Inferior parietal cortex (tissue), 1 donor: ENCODE results near the gene SLC6A19.

Source experiments
- DNase-seq: peaks from one replicate; pipeline ENCODE4 v3.0.0-alpha.2; 2016; ENCODE audit errors: extremely low spot score

SLC6A19 gene

DNA sequence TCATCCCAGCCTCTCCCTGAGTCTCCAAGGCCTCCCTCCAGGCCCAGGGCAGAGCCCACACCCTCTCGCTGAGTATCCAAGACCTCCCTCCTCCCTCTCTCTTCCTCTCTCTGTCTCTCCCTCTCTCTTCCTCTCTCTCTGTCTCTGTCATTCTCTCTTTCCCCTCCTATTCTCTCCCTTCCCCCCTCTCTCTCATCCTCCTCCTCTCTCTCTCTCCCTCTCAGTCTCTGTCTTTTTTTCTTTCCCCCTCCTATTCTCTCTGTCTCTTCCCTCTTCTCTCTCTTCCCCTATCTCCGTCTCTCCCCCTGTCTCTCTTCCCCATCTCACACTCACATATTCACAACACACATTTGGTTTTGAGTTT is 8.1 kb downstream of the SLC6A19 start:
- DNase-seq, result no peak

DNA sequence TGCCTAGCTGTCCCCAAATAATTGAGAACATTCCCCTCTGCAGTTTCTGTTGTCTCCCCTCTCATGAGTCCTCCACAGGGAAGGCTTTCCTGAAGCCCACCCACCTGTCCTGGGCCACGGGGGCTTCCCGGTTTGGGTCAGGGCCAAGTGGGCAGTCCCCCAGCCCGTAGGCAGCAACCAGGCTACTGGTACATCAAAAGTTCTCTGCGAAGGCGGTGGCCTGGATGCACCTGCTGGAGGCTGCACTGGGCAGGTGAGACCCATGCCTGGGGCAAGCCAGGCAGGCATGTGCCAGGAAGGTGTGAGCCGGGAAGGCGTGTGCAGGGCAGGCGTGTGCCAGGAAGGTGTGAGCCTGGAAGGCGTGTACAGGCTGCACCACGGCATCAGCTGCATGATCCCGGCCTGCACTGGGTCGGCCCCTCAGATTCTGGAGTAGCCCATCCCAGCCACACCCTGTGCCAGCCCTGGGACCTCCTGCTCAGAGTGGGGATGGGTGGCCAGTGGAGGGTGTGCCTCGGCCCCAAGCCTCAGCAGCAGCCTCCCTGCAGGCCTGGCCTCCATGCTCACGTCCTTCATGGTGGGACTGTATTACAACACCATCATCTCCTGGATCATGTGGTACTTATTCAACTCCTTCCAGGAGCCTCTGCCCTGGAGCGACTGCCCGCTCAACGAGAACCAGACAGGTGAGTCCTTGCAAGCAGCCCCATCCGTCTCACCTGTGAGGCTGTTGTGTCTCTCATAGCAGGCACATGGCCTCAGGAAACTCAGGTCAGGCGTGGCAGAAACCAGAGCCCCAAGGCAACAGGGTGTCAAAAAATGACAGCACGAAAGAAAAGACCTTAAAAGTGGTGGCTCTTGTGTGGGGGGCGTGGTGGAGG is 8.7 kb downstream of the SLC6A19 start:
- no peak for DNase-seq

GRCh38 chr5:1210832-1211251 is 9.4 kb downstream of the SLC6A19 start:
- no peak for DNase-seq

DNA sequence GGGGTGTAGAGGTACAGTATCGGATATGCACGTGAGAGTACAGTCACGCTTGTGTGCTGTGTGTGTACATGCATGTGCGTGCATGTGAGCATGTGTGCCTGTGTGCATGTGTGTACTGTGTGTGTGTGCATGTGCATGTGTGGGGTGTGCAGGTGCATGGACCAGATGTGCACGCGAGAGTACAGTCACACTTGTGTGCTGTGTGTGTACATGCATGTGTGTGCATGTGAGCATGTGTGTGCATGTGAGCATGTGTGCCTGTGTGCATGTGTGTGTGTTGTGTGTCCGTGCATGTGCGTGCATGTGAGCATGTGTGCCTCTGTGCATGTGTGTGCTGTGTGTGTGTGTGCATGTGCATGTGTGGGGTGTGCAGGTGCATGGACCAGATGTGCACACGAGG is 10.3 kb downstream of the SLC6A19 start:
- no peak for DNase-seq

- DNase-seq, result no peak
These were observed 10.9 kb downstream of the SLC6A19 start for GRCh38 chr5:1212271-1212670.

- no peak for DNase-seq
These were observed 11.5 kb downstream of the SLC6A19 start for GRCh38 chr5:1212881-1213280.

DNA sequence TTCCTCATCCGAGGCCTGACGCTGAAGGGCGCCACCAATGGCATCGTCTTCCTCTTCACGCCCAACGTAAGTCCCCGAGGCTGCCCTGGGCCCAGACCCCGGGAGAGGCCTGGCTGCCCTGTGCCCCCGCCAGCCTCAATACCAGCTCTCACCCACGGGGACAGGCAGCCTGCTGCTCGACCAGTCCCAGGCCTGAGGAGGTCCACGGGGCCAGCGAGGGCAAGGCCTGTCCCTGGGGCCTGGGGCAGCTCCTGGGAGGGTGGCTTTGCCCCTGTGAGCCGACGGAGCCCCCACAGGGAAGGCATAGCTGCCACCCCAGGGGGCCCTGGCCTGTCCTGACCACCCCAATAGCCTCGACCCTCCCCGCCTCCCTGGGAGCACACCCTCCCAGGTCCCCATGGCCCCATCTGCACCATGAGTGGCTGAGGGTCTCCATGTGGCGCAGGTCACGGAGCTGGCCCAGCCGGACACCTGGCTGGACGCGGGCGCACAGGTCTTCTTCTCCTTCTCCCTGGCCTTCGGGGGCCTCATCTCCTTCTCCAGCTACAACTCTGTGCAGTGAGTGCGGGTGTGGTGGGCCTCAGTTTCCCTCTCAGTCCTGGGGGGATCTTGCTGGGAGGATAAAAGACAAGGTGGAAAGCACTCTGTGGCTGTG is 12.2 kb downstream of the SLC6A19 start:
- no peak for DNase-seq

GRCh38 chr5:1214163-1214935 is 13.0 kb downstream of the SLC6A19 start:
- no peak for DNase-seq

GRCh38 chr5:1214936-1215220 is 13.5 kb downstream of the SLC6A19 start:
- no peak for DNase-seq

DNA sequence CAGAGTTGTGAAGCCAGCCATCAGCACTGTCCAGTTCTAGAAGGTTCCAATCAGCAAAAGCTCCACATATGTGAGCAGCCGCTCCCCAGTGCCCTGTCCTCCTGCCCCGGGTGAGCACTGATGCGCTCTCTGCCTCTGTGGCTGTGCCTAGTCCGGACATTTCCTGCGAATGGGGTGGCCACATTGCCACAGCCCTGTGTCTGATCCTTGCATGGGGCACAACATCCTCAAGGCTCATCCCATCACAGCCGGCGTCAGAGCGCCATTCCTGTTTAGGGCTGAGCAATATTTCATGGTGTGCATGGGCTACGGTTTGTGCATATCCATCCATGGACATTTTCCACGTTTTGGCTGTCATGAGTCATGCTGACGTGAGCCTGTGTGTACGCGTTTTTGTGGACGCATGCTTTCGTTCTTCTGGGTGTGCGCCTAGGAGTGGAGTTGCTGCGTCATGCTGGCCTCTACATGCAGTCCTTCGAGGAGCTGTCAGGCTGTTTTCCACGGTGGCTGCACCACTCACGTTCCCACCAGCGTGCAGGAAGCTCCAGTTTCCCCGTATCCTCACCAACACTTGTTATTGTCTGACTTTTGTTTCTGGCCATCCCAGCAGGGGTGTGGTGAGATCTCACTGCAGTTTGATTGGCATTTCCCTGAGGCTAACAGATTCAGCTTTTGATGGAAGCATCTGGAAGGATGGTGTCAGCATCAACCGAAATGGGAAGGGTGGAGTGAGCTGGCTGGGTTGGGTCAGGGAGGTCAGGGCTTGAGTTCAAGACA is 14.1 kb downstream of the SLC6A19 start:
- DNase-seq, result no peak

GRCh38 chr5:1216211-1216917 is 15.0 kb downstream of the SLC6A19 start:
- DNase-seq, result no peak

DNA sequence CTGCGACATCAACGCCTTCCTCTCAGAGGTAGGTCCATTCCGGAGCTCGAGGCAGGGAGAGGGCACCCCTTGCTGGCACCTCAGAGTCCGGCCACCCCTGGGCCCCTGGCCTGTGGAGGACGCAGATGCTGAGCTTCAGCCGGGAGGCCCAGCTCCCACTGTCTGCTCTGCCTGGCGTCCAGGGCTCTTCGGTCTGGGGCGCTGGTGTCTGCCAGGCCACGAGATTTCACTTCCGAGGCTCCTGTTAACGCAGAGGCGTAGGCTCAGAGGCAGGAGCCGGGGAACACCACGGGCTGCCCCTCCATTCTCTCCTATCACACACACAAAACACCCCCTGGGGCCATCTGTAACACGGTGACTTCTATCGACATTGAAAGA is 15.5 kb downstream of the SLC6A19 start:
- DNase-seq, result no peak

- DNase-seq, result no peak
These were observed 16.3 kb downstream of the SLC6A19 start for GRCh38 chr5:1217596-1218206.

DNA sequence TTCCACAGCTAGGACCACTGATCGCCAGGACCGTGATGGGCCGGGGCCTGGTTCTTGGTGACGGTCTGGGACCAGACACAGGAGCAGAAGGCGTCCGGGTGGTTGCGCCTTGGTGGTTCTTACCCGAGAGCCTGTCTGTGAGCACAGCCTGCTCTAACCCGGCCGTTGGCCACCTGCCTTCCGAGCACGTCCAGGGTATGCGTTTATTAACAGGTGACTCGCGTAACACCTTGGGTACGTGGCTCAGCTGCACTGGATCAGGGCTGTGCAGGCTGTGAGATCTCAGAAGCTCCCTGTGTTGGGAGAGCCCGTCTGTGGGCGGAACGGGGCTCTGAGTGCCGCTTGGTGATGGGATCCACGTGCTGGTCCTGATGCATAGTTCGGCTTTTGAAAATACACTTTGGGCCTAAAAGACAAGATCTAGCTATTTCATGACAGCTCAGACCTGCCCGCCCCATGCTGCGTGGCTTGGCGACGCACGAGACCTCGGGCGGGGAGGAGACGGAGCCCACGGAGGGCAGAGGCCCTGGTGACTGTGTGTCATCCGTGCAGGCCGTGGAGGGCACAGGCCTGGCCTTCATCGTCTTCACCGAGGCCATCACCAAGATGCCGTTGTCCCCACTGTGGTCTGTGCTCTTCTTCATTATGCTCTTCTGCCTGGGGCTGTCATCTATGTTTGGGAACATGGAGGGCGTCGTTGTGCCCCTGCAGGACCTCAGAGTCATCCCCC is 17.1 kb downstream of the SLC6A19 start:
- no peak for DNase-seq

DNA sequence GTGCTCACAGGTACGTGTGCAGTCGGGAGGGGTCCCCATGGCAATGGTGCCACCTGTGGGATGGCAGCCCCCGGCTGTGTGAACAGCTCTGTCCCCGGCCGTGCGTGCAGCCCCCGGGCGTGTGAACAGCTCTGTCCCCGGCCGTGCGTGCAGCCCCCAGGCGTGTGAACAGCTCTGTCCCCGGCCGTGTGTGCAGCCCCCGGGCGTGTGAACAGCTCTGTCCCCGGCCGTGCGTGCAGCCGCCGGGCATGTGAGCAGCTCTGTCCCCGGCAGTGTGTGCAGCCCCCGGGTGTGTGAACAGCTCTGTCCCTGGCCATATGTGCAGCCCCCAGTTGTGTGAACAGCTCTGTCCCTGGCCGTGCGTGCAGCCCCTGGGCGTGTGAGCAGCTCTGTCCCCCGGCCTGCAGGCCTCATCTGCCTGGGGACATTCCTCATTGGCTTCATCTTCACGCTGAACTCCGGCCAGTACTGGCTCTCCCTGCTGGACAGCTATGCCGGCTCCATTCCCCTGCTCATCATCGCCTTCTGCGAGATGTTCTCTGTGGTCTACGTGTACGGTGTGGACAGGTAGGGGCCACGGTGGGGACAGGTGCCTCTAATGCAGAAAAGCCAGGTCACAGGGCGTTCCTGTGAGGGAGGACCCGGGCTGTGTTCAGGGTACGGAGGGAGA is 17.8 kb downstream of the SLC6A19 start:
- DNase-seq, result no peak

- DNase-seq, result no peak
These were observed 18.3 kb downstream of the SLC6A19 start for GRCh38 chr5:1219768-1220100.

DNA sequence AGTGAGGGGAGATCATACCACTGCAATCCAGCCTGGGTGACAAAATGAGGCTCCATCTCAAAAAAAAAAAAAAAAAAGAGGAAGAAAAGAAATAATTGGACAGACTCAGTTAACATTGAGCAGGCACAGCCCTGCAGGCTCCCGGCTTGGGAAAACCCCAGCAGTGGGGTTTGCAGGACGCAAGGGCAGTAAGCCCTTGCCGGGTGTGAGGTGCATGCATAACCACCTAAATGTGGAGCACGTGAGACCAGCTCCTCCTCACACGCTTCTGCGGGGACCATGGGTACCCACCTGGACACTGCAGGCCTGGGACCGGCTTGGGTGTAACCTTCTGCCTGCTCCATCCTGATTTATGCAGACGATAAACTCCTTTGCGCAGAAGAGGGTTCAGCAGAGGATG is 19.0 kb downstream of the SLC6A19 start:
- DNase-seq, result no peak

- no peak for DNase-seq
These were observed 19.4 kb downstream of the SLC6A19 start for GRCh38 chr5:1220831-1221230.

GRCh38 chr5:1221721-1222120 is 20.3 kb downstream of the SLC6A19 start:
- DNase-seq, result no peak

GRCh38 chr5:1222147-1222546 is 20.8 kb downstream of the SLC6A19 start:
- no peak for DNase-seq
